HepG2 (cell line): ENCODE results near the gene ANO3. TPM values are rescaled to one million over a fixed set of nuclear protein-coding genes. Genes with fewer than 3 reads are reported as not detected.

Source experiments
- ATAC-seq: fragments of 200-7000 bp; cut with Tn5 transposase; 3 replicates; pipeline ENCODE4 v1.9.1; 2020; ENCODE audit warnings: mild to moderate bottlenecking, moderate library complexity
- BruUV-seq: library from RNA; stranded (reverse); fragments of 400-500 nt; replicated peaks from 2 replicates; lab custom pipeline; 2021; lab: Mats Ljungman, UMichigan
- CTCF ChIA-PET: fragments of 300-600 bp; formaldehyde crosslinking; extraction: SDS; loops from one replicate; lab custom pipeline; 2021; ENCODE audit warnings: low total read pairs, inconsistent platforms, low intra/inter-chr PET ratio; lab: Yijun Ruan, JAX
- POLR2A ChIA-PET: fragments of 350-600 bp; sonication (Branson Sonifier 250); formaldehyde crosslinking; loops from one replicate; lab custom pipeline; 2020; ENCODE audit warnings: antibody characterized with exemption, inconsistent platforms; lab: Yijun Ruan, JAX
- DNase-seq: peaks from one replicate; pipeline ENCODE4 v3.0.0-alpha.2; 2015; ENCODE audit warnings: low spot score
- FAIRE-seq: peaks from 3 replicates; lab custom pipeline; 2011; peaks lifted over from hg19 to GRCh38; lab: Jason Lieb, UNC
- H2AFZ ChIP-seq: one replicate; pipeline ENCODE4 v1.6.1; 2011; ENCODE audit warnings: low read length, inconsistent platforms
- H3K27ac ChIP-seq: fragments of 300-600 bp; 3 replicates; pipeline ENCODE4 v1.8.0; 2011; ENCODE audit warnings: mixed run types, mild to moderate bottlenecking, mixed read lengths, low read length, inconsistent platforms; ENCODE audit not compliant: insufficient read depth; ENCODE audit errors: extremely low read length
- H3K27me3 ChIP-seq, 2 experiments: fragments of 200-600 bp in 1 of 2; 2 replicates in 1 of 2; 3 replicates in 1 of 2; pipeline versions ENCODE4 v1.6.0 to v1.8.0; 2011; ENCODE audit warnings: low read length in 2 of 2, mild to moderate bottlenecking in 2 of 2, moderate library complexity in 2 of 2, inconsistent platforms in 1 of 2; ENCODE audit not compliant: insufficient read depth in 2 of 2, control insufficient read depth in 1 of 2
- H3K36me3 ChIP-seq, 2 experiments: fragments of 200-600 bp in 1 of 2; replicated peaks in 1 of 2; 2 replicates in 1 of 2; 3 replicates in 1 of 2; pipeline versions ENCODE4 v1.5.1 to v1.8.0; 2011; ENCODE audit warnings: low read length in 2 of 2, inconsistent platforms in 1 of 2; ENCODE audit not compliant: insufficient read depth in 2 of 2, control insufficient read depth in 1 of 2
- H3K4me1 ChIP-seq: 2 replicates; pipeline ENCODE4 v1.5.1; 2012; ENCODE audit warnings: low read length, inconsistent platforms; ENCODE audit not compliant: insufficient read depth
- H3K4me2 ChIP-seq: 2 replicates; pipeline ENCODE4 v1.6.0; 2011; ENCODE audit warnings: low read depth, low read length, inconsistent platforms
- H3K4me3 ChIP-seq, 3 experiments: fragments of 200-600 bp in 1 of 3; sonication (generic), shearing (Covaris generic) in 1 of 3; replicated peaks in 1 of 3; 2 replicates each; pipeline ENCODE4 v1.5.1; 2011 to 2016; ENCODE audit warnings: low read length in 3 of 3, inconsistent platforms in 2 of 3, low read depth in 2 of 3, mild to moderate bottlenecking in 2 of 3, control low read depth in 1 of 3, mixed read lengths in 1 of 3; ENCODE audit not compliant: insufficient read depth in 1 of 3
- H3K79me2 ChIP-seq: one replicate; pipeline ENCODE4 v1.6.1; 2011; ENCODE audit warnings: low read length, inconsistent platforms; ENCODE audit not compliant: insufficient read depth
- H3K9ac ChIP-seq: 2 replicates; pipeline ENCODE4 v1.6.0; 2011; ENCODE audit warnings: mild to moderate bottlenecking, low read depth, low read length, inconsistent platforms; ENCODE audit not compliant: insufficient read depth
- H3K9me3 ChIP-seq: 2 replicates; pipeline ENCODE4 v1.5.1; 2012; ENCODE audit warnings: mild to moderate bottlenecking, low read length
- H4K20me1 ChIP-seq: 2 replicates; pipeline ENCODE4 v1.6.0; 2011; ENCODE audit warnings: inconsistent platforms, mild to moderate bottlenecking, low read length, moderate library complexity; ENCODE audit not compliant: insufficient read depth
- ARID2 ChIP-seq: sonication (generic); formaldehyde crosslinking; IDR thresholded peaks from 2 replicates; pipeline ENCODE4 v1.8.1; 2022; ENCODE audit warnings: mild to moderate bottlenecking, missing genetic modification reagents, borderline replicate concordance
- DZIP1 ChIP-seq: sonication (generic); formaldehyde crosslinking; IDR thresholded peaks from 2 replicates; pipeline ENCODE4 v1.5.0; 2020; ENCODE audit warnings: mild to moderate bottlenecking, missing genetic modification reagents
- E2F1 ChIP-seq: sonication (generic); formaldehyde crosslinking; IDR thresholded peaks from 2 replicates; pipeline ENCODE4 v1.5.0; 2020; ENCODE audit warnings: missing genetic modification reagents
- MAZ ChIP-seq, 2 experiments: sonication (generic) in 1 of 2; formaldehyde crosslinking in 1 of 2; IDR thresholded peaks; 2 replicates each; pipeline versions ENCODE4 v1.5.0 to v1.6.1; 2012 to 2020; ENCODE audit warnings: low read depth in 2 of 2, mild to moderate bottlenecking in 2 of 2, borderline replicate concordance in 1 of 2, improper control_type of control experiment in 1 of 2, low read length in 1 of 2, missing genetic modification reagents in 1 of 2, moderate library complexity in 1 of 2
- MED13 ChIP-seq: sonication (generic); formaldehyde crosslinking; IDR thresholded peaks from 2 replicates; pipeline ENCODE4 v1.5.0; 2020; ENCODE audit warnings: missing genetic modification reagents
- ZGPAT ChIP-seq: IDR thresholded peaks from 2 replicates; pipeline ENCODE4 v1.6.1; 2016; ENCODE audit warnings: mild to moderate bottlenecking
- ZNF879 ChIP-seq: sonication (generic); formaldehyde crosslinking; IDR thresholded peaks from 2 replicates; pipeline ENCODE4 v1.8.1; 2023; ENCODE audit warnings: missing genetic modification reagents
- WGBS: methylation state at CpG from one replicate; pipeline ENCODE4 v1.1.6; 2017; ENCODE audit warnings: low lambda C conversion rate; 5-methylcytosine and 5-hydroxymethylcytosine counted together
- in situ Hi-C: cut with HindIII; loops from 2 replicates; pipeline ENCODE4 v1.10.0; 2017; ENCODE audit warnings: low pct_unique_long_range_greater_than_20kb; ENCODE audit not compliant: extremely low pct_ligation_motif_present
- intact Hi-C: fragments of 100-400 bp; cut with micrococcal nuclease; formaldehyde crosslinking; loops from one replicate; pipeline ENCODE4 v1.10.0; 2022; ENCODE audit not compliant: unreplicated experiment
- polyA plus RNA-seq, 8 experiments: library from polyadenylated mRNA; depleted of rRNA in 3 of 8; stranded (reverse) in 7 of 8; unstranded in 1 of 8; fragments of >200 nt; fragmentation: Illumina TruSeq in 4 of 8; extraction: Trizol in 4 of 8; gene quantifications; 2 replicates each; pipeline versions ENCODE4 v1.2.1 to v1.2.3, GENCODE V29; 2011 to 2016; ENCODE audit warnings: low read depth in 4 of 8, missing spikeins in 1 of 8, mixed read lengths in 1 of 8; ENCODE audit not compliant: insufficient read depth in 1 of 8
- total RNA-seq, 5 experiments: library from RNA; depleted of rRNA; stranded (reverse); fragments of >200 nt; fragmentation: Illumina TruSeq; extraction: Trizol; gene quantifications; 2 replicates each; pipeline ENCODE4 v1.2.3, GENCODE V29; 2016; ENCODE audit warnings: low read depth in 1 of 5
- TF ChIP-seq, protein P1 (sequence below): sonication (generic); formaldehyde crosslinking; IDR thresholded peaks from 2 replicates; pipeline ENCODE4 v1.5.0; 2020; ENCODE audit warnings: missing genetic modification reagents

Gene ANO3
- total and polyA plus RNA-seq, 2 of the 13 experiments (the other 11 are each of a cell fraction or from before 2014, with no cell fraction given) = 0.17 to 0.44 TPM

DNA sequence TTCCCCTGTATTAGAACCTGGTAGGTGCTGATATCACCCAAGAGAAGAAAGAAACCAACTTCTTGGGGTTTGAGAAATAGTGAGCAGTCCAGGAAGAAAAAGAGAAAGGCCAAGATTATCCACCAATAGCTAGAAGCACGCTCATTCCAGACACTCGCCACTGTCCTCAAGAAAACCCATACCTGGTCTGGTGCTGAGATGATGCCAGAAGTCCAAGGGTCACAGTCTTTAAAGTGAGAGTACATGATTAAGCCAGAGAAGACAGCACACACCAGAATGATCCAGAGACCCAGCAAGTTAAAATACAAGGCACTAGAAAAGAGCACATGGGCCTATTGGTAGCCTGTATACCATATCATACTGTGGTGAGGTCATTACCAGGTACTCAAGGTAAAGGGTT, 366.3 kb downstream of the ANO3 start:
- no peak overlapping the region for H2AFZ ChIP-seq
- H3K4me3 ChIP-seq = no peak overlapping the region
- H3K9ac ChIP-seq = no peak overlapping the region
- no peak overlapping the region for H3K27ac ChIP-seq
- TF ChIP-seq, protein P1, sequence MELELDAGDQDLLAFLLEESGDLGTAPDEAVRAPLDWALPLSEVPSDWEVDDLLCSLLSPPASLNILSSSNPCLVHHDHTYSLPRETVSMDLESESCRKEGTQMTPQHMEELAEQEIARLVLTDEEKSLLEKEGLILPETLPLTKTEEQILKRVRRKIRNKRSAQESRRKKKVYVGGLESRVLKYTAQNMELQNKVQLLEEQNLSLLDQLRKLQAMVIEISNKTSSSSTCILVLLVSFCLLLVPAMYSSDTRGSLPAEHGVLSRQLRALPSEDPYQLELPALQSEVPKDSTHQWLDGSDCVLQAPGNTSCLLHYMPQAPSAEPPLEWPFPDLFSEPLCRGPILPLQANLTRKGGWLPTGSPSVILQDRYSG (CRISPR knock-in tag) = no peak
- TF ChIP-seq ZGPAT = no peak
- no peak for TF ChIP-seq ARID2
- no peak for TF ChIP-seq MED13 (CRISPR knock-in tag)
- no peak for TF ChIP-seq DZIP1 (CRISPR knock-in tag)
- no peak for TF ChIP-seq ZNF879 (CRISPR knock-in tag)
- TF ChIP-seq E2F1 (CRISPR knock-in tag) = no peak
- TF ChIP-seq MAZ (IDR thresholded peaks at IDR 0.05; ENCODE audit: borderline replicate concordance, low read depth, low read length) = no peak
- TF ChIP-seq MAZ (CRISPR knock-in tag; IDR thresholded peaks at IDR 0.05; ENCODE audit: low read depth) = no peak
- TF ChIP-seq, all 625 proteins: peak for 0
- Histone ChIP-seq H4K20me1 (no peaks in the 10 kb centered on the region), H3K27me3 (no peaks in the 10 kb centered on the region; a peak in 1 of 5 replicates), H3K9me3 (no peaks in the 10 kb centered on the region), H3K36me3 (no peaks in the 10 kb centered on the region), H3K79me2 (no peaks in the 10 kb centered on the region), H3K4me2 (no peak overlapping the region), H3K4me1 (no peaks in the 10 kb centered on the region)
- ChIA-PET CTCF (no interaction called here), POLR2A (no interaction called here)
- WGBS = 0% methylated on average over 2 of the region's 2 CpGs
- no peak for DNase-seq
- no peak for ATAC-seq
- intact Hi-C loops (no loop called here), in situ Hi-C loops (no loop called here)
- no TSS peak for BruUV-seq
- no peak for FAIRE-seq
